T1000 (cell line): ENCODE results near the gene SPATA16.
"Not testable (repeated sequence)": the region's sequence is repeated elsewhere in the genome, so short reads cannot be mapped to it uniquely, and the experiment has no call there.

Experiments used
- DNase-seq: peaks from one replicate; lab custom pipeline; 2025; ENCODE audit warnings: mixed read lengths; lab: John Stamatoyannopoulos, UW

The SPATA16 gene

GRCh38 chr3:173003956-173004355 lies 137.1 kb downstream of the SPATA16 start:
- no peak for DNase-seq

GRCh38 chr3:173003471-173003870 lies 137.6 kb downstream of the SPATA16 start:
- DNase-seq = no peak

- no peak for DNase-seq
These were observed 139.4 kb downstream of the SPATA16 start for GRCh38 chr3:173001622-173002021.

GRCh38 chr3:173000553-173000952 lies 140.5 kb downstream of the SPATA16 start:
- no peak for DNase-seq

GRCh38 chr3:172993412-172993811 lies 147.6 kb downstream of the SPATA16 start:
- no peak for DNase-seq

GRCh38 chr3:172991424-172991996 lies 149.5 kb downstream of the SPATA16 start:
- no peak for DNase-seq

GRCh38 chr3:172989373-172989772 lies 151.7 kb downstream of the SPATA16 start:
- DNase-seq = no peak

GRCh38 chr3:172987273-172987672 lies 153.8 kb downstream of the SPATA16 start:
- DNase-seq = no peak

GRCh38 chr3:172984914-172985313 lies 156.1 kb downstream of the SPATA16 start:
- no peak for DNase-seq

- DNase-seq = no peak
These were observed 158.2 kb downstream of the SPATA16 start for GRCh38 chr3:172982736-172983364.

GRCh38 chr3:172981407-172981983 lies 159.5 kb downstream of the SPATA16 start:
- no peak for DNase-seq

- no peak for DNase-seq
These were observed 160.2 kb downstream of the SPATA16 start for GRCh38 chr3:172980849-172981248.

- no peak for DNase-seq
These were observed 163.3 kb downstream of the SPATA16 start for GRCh38 chr3:172977696-172978095.

GRCh38 chr3:172974969-172975368 lies 166.1 kb downstream of the SPATA16 start:
- no peak for DNase-seq

GRCh38 chr3:172973799-172974198 lies 167.2 kb downstream of the SPATA16 start:
- DNase-seq = no peak

- no peak for DNase-seq
These were observed 168.3 kb downstream of the SPATA16 start for GRCh38 chr3:172972717-172973116.

GRCh38 chr3:172972067-172972466 lies 169.0 kb downstream of the SPATA16 start:
- no peak for DNase-seq

- no peak for DNase-seq
These were observed 172.4 kb downstream of the SPATA16 start for GRCh38 chr3:172968646-172969045.

- no peak for DNase-seq
These were observed 175.8 kb downstream of the SPATA16 start for GRCh38 chr3:172965256-172965655.

- DNase-seq = not testable (repeated sequence)
These were observed 180.3 kb downstream of the SPATA16 start for GRCh38 chr3:172960626-172961182.

GRCh38 chr3:172958565-172958964 lies 182.5 kb downstream of the SPATA16 start:
- DNase-seq = no peak

GRCh38 chr3:172953571-172953970 lies 187.5 kb downstream of the SPATA16 start:
- no peak for DNase-seq

GRCh38 chr3:172951511-172951910 lies 189.5 kb downstream of the SPATA16 start:
- DNase-seq = no peak
